ENCODE results near the gene GMDS. TPM values are rescaled to one million over a fixed set of nuclear protein-coding genes. Genes with fewer than 3 reads are reported as not detected.
A peak's percentile ranks its signal among the peaks of the same experiment; 100 is the strongest.

Gene GMDS
- total and polyA plus RNA-seq, 2 experiments from 2014 or later = 30.1 to 36.5 TPM

DNA sequence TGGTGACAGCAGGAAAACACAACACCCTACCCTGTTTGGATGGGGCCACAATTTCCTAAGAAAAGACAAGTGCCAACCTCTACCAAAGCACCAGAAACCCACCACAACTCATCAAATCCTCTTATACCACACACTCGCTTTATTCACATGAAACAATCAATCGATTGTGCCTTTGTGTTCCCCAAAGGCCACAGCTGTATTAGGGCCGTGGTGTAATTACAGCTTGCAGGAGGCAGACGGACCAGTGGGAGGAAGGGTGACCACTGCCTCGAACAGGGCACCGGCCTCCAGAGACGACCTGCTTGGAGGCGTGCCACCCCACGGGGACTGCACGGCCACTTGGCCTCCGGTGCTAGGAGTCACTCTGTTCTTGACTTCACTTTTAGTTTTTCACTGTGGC is 371.6 kb downstream of the GMDS start:
- peaks cover 48% of the 10 kb centered on the region for H3K4me1 Mint-ChIP-seq
- no peak overlapping the region for H3K4me2 ChIP-seq
- no peak overlapping the region for H3K4me3 ChIP-seq
- H3K36me3 ChIP-seq (ENCODE audit: insufficient read depth) = no peaks in the 10 kb centered on the region
- no peaks in the 10 kb centered on the region for H3K79me2 ChIP-seq (replicated peaks; ENCODE audit: insufficient read depth)
- H3K4me3 Mint-ChIP-seq = no peak overlapping the region
- ATAC-seq (no peak), DNase-seq (ENCODE audit: low spot score) (no peak)
- TF ChIP-seq POLR2AphosphoS5 (IDR thresholded peaks at IDR 0.05; ENCODE audit: low read depth) (no peak), ZNF114 (CRISPR knock-in tag; IDR thresholded peaks at IDR 0.05) (no peak), ETS1 (IDR thresholded peaks at IDR 0.05) (no peak), JUNB (IDR thresholded peaks at IDR 0.05; ENCODE audit: unreplicated experiment) (no peak), EZH2 (IDR thresholded peaks at IDR 0.05; ENCODE audit: low read depth, unreplicated experiment) (no peak), CREB1 (CRISPR knock-in tag; IDR thresholded peaks at IDR 0.05; ENCODE audit: low read depth) (no peak), NANOG (IDR thresholded peaks at IDR 0.05; ENCODE audit: borderline replicate concordance) (no peak), ZNF331 (CRISPR knock-in tag; IDR thresholded peaks at IDR 0.05; ENCODE audit: low read depth) (no peak), STAT1 (IDR thresholded peaks at IDR 0.05; ENCODE audit: unreplicated experiment) (no peak), EZH2phosphoT487 (IDR thresholded peaks at IDR 0.05; ENCODE audit: unreplicated experiment) (no peak)
- TF ChIP-seq, protein P1, sequence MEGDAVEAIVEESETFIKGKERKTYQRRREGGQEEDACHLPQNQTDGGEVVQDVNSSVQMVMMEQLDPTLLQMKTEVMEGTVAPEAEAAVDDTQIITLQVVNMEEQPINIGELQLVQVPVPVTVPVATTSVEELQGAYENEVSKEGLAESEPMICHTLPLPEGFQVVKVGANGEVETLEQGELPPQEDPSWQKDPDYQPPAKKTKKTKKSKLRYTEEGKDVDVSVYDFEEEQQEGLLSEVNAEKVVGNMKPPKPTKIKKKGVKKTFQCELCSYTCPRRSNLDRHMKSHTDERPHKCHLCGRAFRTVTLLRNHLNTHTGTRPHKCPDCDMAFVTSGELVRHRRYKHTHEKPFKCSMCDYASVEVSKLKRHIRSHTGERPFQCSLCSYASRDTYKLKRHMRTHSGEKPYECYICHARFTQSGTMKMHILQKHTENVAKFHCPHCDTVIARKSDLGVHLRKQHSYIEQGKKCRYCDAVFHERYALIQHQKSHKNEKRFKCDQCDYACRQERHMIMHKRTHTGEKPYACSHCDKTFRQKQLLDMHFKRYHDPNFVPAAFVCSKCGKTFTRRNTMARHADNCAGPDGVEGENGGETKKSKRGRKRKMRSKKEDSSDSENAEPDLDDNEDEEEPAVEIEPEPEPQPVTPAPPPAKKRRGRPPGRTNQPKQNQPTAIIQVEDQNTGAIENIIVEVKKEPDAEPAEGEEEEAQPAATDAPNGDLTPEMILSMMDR (conservative IDR thresholded peaks at IDR 0.05; ENCODE audit: low read depth in 2 of 2) = no peak
- TF ChIP-seq, protein P2, sequence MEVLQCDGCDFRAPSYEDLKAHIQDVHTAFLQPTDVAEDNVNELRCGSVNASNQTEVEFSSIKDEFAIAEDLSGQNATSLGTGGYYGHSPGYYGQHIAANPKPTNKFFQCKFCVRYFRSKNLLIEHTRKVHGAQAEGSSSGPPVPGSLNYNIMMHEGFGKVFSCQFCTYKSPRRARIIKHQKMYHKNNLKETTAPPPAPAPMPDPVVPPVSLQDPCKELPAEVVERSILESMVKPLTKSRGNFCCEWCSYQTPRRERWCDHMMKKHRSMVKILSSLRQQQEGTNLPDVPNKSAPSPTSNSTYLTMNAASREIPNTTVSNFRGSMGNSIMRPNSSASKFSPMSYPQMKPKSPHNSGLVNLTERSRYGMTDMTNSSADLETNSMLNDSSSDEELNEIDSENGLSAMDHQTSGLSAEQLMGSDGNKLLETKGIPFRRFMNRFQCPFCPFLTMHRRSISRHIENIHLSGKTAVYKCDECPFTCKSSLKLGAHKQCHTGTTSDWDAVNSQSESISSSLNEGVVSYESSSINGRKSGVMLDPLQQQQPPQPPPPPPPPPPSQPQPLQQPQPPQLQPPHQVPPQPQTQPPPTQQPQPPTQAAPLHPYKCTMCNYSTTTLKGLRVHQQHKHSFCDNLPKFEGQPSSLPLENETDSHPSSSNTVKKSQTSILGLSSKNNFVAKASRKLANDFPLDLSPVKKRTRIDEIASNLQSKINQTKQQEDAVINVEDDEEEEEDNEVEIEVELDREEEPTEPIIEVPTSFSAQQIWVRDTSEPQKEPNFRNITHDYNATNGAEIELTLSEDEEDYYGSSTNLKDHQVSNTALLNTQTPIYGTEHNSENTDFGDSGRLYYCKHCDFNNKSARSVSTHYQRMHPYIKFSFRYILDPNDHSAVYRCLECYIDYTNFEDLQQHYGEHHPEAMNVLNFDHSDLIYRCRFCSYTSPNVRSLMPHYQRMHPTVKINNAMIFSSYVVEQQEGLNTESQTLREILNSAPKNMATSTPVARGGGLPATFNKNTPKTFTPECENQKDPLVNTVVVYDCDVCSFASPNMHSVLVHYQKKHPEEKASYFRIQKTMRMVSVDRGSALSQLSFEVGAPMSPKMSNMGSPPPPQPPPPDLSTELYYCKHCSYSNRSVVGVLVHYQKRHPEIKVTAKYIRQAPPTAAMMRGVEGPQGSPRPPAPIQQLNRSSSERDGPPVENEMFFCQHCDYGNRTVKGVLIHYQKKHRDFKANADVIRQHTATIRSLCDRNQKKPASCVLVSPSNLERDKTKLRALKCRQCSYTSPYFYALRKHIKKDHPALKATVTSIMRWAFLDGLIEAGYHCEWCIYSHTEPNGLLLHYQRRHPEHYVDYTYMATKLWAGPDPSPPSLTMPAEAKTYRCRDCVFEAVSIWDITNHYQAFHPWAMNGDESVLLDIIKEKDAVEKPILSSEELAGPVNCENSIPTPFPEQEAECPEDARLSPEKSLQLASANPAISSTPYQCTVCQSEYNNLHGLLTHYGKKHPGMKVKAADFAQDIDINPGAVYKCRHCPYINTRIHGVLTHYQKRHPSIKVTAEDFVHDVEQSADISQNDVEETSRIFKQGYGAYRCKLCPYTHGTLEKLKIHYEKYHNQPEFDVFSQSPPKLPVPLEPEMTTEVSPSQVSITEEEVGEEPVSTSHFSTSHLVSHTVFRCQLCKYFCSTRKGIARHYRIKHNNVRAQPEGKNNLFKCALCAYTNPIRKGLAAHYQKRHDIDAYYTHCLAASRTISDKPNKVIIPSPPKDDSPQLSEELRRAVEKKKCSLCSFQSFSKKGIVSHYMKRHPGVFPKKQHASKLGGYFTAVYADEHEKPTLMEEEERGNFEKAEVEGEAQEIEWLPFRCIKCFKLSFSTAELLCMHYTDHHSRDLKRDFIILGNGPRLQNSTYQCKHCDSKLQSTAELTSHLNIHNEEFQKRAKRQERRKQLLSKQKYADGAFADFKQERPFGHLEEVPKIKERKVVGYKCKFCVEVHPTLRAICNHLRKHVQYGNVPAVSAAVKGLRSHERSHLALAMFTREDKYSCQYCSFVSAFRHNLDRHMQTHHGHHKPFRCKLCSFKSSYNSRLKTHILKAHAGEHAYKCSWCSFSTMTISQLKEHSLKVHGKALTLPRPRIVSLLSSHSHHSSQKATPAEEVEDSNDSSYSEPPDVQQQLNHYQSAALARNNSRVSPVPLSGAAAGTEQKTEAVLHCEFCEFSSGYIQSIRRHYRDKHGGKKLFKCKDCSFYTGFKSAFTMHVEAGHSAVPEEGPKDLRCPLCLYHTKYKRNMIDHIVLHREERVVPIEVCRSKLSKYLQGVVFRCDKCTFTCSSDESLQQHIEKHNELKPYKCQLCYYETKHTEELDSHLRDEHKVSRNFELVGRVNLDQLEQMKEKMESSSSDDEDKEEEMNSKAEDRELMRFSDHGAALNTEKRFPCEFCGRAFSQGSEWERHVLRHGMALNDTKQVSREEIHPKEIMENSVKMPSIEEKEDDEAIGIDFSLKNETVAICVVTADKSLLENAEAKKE (CRISPR knock-in tag; IDR thresholded peaks at IDR 0.05) = no peak
- TF ChIP-seq, protein P3, sequence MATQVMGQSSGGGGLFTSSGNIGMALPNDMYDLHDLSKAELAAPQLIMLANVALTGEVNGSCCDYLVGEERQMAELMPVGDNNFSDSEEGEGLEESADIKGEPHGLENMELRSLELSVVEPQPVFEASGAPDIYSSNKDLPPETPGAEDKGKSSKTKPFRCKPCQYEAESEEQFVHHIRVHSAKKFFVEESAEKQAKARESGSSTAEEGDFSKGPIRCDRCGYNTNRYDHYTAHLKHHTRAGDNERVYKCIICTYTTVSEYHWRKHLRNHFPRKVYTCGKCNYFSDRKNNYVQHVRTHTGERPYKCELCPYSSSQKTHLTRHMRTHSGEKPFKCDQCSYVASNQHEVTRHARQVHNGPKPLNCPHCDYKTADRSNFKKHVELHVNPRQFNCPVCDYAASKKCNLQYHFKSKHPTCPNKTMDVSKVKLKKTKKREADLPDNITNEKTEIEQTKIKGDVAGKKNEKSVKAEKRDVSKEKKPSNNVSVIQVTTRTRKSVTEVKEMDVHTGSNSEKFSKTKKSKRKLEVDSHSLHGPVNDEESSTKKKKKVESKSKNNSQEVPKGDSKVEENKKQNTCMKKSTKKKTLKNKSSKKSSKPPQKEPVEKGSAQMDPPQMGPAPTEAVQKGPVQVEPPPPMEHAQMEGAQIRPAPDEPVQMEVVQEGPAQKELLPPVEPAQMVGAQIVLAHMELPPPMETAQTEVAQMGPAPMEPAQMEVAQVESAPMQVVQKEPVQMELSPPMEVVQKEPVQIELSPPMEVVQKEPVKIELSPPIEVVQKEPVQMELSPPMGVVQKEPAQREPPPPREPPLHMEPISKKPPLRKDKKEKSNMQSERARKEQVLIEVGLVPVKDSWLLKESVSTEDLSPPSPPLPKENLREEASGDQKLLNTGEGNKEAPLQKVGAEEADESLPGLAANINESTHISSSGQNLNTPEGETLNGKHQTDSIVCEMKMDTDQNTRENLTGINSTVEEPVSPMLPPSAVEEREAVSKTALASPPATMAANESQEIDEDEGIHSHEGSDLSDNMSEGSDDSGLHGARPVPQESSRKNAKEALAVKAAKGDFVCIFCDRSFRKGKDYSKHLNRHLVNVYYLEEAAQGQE (IDR thresholded peaks at IDR 0.05; ENCODE audit: unreplicated experiment) = no peak
- no peaks in the 10 kb centered on the region for H4K20me1 ChIP-seq (replicated peaks; ENCODE audit: insufficient read depth)
- 0 out of 2 replicates have a peak overlapping the region, but pooled peaks have one; percentile 40 for H3K27ac ChIP-seq (ENCODE audit: low read depth)
- no peak overlapping the region for H2AFZ ChIP-seq
- no peaks in the 10 kb centered on the region for H3K36me3 Mint-ChIP-seq (ENCODE audit: low read depth)
- H3K27me3 Mint-ChIP-seq (ENCODE audit: insufficient read depth, low read depth, poor library complexity) = peaks cover 4% of the 10 kb centered on the region
- H3K9me3 Mint-ChIP-seq = no peaks in the 10 kb centered on the region
- peaks cover 39% of the 10 kb centered on the region for H3K4me1 ChIP-seq (ENCODE audit: insufficient read depth)
- H3K9me2 ChIP-seq (ENCODE audit: insufficient read depth) = no peaks in the 10 kb centered on the region
- no peaks in the 10 kb centered on the region for H3F3A ChIP-seq (replicated peaks; ENCODE audit: low read depth)
- no peak overlapping the region; the same call in 1 of the 2 replicates for H3K27ac Mint-ChIP-seq
- no peaks in the 10 kb centered on the region for H3K27me3 ChIP-seq (ENCODE audit: insufficient read depth)
